AG04450 (cell line): ENCODE measurements around the gene TBC1D25. TPM values are rescaled to one million over a fixed set of nuclear protein-coding genes. Genes with fewer than 3 reads are reported as not detected.
"Not testable (repeated sequence)": the region's sequence is repeated elsewhere in the genome, so short reads cannot be mapped to it uniquely, and the experiment has no call there.

Source experiments
- CTCF ChIA-PET: fragments of 300-600, 350-600 bp; formaldehyde crosslinking; extraction: SDS; loops from one replicate; lab custom pipeline; 2022; ENCODE audit warnings: antibody characterized with exemption, inconsistent platforms; lab: Charles Lee
- POLR2A ChIA-PET: fragments of 350-600 bp; formaldehyde crosslinking; extraction: SDS; loops from one replicate; lab custom pipeline; 2021; ENCODE audit warnings: antibody characterized with exemption, inconsistent platforms; lab: Yijun Ruan, JAX
- DNase-seq: peaks from one replicate; pipeline ENCODE4 v3.0.0-alpha.2; 2011; ENCODE audit warnings: low read depth, low spot score
- H3K27ac ChIP-seq: one replicate; pipeline ENCODE4 v1.5.1; 2012; ENCODE audit warnings: low read depth, low read length, control low read depth
- H3K27me3 ChIP-seq: one replicate; pipeline ENCODE4 v1.6.0; 2012; ENCODE audit warnings: low read length; ENCODE audit not compliant: control insufficient read depth, insufficient read depth
- H3K4me3 ChIP-seq: 2 replicates; pipeline ENCODE4 v1.5.1; 2011; ENCODE audit warnings: mild to moderate bottlenecking, low read depth, low read length, control low read depth
- H3K9me3 ChIP-seq: 2 replicates; pipeline ENCODE4 v1.5.1; 2012; ENCODE audit warnings: low read length; ENCODE audit not compliant: control insufficient read depth, insufficient read depth
- CTCF ChIP-seq: IDR thresholded peaks from 2 replicates; pipeline ENCODE4 v1.5.1; 2011; ENCODE audit warnings: low read depth, low read length, control low read depth, inconsistent platforms
- polyA plus RNA-seq: library from polyadenylated mRNA; depleted of rRNA; stranded (reverse); fragments of >200 nt; gene quantifications from 2 replicates; pipeline ENCODE4 v1.2.3, GENCODE V29; 2011

TBC1D25 gene
- polyA plus RNA-seq, 1 experiment = 7.9 TPM

DNA sequence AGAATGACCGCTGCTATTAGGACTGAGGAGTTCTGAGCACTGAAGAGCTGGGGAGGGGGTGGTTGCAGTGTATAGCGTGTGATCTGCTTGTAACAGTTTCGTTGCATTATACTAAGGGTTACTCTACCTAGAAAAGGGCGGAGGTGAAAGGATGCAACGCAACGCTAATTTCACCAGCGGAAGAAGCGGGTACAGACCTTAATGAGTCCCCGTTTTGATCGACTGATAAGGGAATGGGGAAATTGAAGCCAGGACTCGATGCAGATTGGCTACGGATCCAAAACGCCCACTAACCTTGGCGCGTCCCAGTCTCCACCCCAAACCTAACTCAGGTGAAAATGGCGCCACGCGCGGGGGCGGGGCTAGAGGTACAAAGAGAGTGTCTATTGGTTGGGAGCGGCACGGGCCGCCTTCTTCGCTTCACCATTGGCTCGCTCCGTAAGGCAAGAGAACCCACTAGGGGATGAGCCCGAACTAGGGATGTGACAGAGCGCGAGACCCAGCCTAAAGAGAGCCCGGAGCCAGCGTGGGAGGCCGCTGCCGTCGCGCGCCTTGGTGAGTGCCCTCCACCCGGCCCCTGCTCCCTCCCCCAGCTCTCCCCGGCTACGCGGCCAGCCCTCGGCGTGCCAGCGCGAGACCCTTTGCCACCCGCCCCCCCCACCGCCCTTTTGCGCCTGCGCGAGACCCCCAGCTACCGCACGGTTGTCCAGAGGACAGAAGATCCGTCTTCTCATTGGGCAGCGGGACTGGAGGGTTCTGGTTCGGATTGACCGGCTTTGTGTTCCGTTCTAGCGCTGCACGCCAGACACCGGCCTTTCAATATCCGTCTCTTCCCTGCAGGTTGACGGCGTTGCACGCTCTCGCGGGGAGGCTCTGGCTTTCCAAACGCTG lies 17.9 kb upstream of the TBC1D25 start, which contains the start of gene EBP:
Gene EBP, plus strand, starts transcription at position 456 of the 891 bp plus-strand sequence. CDS start 1,964 bp downstream, outside the sequence.
- ChIA-PET POLR2A (interaction anchor here (0.6 to 0.7 kb wide), 2 partner anchors 57 to 495 kb away, joined by 3 to 4 read pairs; no protein-coding TSS in a partner anchor), CTCF (interaction anchor here (0.6 kb wide), 1 partner anchor 55 kb away, joined by 3 read pairs; no protein-coding TSS in a partner anchor)
- Histone ChIP-seq H3K27ac (no peak within 1 kb of the TSS), H3K27me3 (no peaks in the 10 kb centered on the region), H3K9me3 (no peaks in the 10 kb centered on the region), H3K4me3 (peak within 1 kb of the TSS; percentile 72)
- TF ChIP-seq CTCF = no peak
- DNase-seq = peak; percentile 37

GRCh38 chrX:48522291-48522690 lies 17.2 kb upstream of the TBC1D25 start:
- peak overlapping the region; percentile 72 for H3K4me3 ChIP-seq
- CTCF ChIA-PET = interaction anchor here (0.6 kb wide), 2 partner anchors 56 to 369 kb away, joined by 3 read pairs; no protein-coding TSS in a partner anchor

DNA sequence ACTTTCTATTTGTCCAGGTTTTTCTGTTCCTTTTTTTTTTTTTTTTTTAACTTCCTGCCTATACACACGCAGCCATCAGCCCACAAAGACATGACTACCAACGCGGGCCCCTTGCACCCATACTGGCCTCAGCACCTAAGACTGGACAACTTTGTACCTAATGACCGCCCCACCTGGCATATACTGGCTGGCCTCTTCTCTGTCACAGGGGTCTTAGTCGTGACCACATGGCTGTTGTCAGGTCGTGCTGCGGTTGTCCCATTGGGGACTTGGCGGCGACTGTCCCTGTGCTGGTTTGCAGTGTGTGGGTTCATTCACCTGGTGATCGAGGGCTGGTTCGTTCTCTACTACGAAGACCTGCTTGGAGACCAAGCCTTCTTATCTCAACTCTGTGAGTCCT lies 15.8 kb upstream of the TBC1D25 start:
- Histone ChIP-seq H3K4me3 (no peak overlapping the region), H3K9me3 (no peaks in the 10 kb centered on the region), H3K27me3 (no peaks in the 10 kb centered on the region), H3K27ac (no peak overlapping the region)
- TF ChIP-seq CTCF = no peak
- no peak for DNase-seq
- POLR2A ChIA-PET = no interaction called here
- CTCF ChIA-PET = no interaction called here

More at GRCh38 chrX:48522291-48522690, 17.2 kb upstream of the TBC1D25 start:
- Histone ChIP-seq H3K27me3 (no peaks in the 10 kb centered on the region), H3K27ac (no peak overlapping the region), H3K9me3 (no peaks in the 10 kb centered on the region)
- no peak for DNase-seq
- POLR2A ChIA-PET = interaction anchor here (0.7 kb wide), 1 partner anchor 57 kb away, joined by 4 read pairs; no protein-coding TSS in a partner anchor
- TF ChIP-seq CTCF = no peak

DNA sequence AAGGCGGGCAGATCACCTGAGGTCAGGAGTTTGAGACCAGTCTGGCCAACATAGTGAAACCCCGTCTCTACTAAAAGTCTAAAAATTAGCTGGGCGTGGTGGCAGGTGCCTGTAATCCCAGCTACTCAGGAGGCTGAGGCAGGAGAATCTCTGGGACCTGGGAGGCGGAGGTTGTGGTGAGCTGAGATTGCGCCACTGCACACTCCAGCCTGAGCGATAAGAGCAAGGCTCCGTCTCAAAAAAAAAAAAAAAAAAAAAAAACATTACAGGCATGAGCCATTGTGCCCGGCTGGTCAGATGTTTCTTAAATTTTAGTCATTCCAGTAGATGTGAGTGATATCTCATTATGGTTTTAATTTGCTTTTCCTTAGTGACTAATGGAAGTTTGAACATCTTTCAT lies 13.7 kb upstream of the TBC1D25 start:
- DNase-seq, H3K27ac ChIP-seq, POLR2A ChIA-PET, H3K4me3 ChIP-seq, CTCF ChIA-PET, H3K27me3 ChIP-seq, H3K9me3 ChIP-seq: not testable (repeated sequence)

GRCh38 chrX:48530736-48531135 lies 8.8 kb upstream of the TBC1D25 start:
- POLR2A ChIA-PET = no interaction called here
- no peak for DNase-seq
- no peaks in the 10 kb centered on the region for H3K9me3 ChIP-seq
- H3K27me3 ChIP-seq = no peaks in the 10 kb centered on the region
- H3K27ac ChIP-seq = peak overlapping the region; percentile 11
- no peak overlapping the region for H3K4me3 ChIP-seq
- CTCF ChIA-PET = no interaction called here
- TF ChIP-seq CTCF = no peak
